Thyroid gland (tissue), 4 donors: ENCODE data around the gene ASCC3.

Experiments
- POLR2A ChIP-seq, 2 donors: fragments of 450-650 bp; IDR thresholded peaks; one replicate each; pipeline ENCODE4 v1.6.1; 2017; ENCODE audit warnings: antibody characterized with exemption in 2 of 2, mild to moderate bottlenecking in 2 of 2, moderate library complexity in 1 of 2
- TF ChIP-seq, protein P1 (sequence below), 6 experiments: fragments of 200-600 bp in 3 of 6; fragments of 450-650 bp in 3 of 6; sonication (generic) in 3 of 6; IDR thresholded peaks; one replicate each; pipeline ENCODE4 v1.5.1; 2016 to 2019; ENCODE audit warnings: antibody characterized with exemption in 6 of 6, mild to moderate bottlenecking in 2 of 6, inconsistent platforms in 1 of 6, moderate library complexity in 1 of 6

GRCh38 chr6:100553243-100553642 lies 327.9 kb downstream of the ASCC3 start:
- TF ChIP-seq, protein P1, sequence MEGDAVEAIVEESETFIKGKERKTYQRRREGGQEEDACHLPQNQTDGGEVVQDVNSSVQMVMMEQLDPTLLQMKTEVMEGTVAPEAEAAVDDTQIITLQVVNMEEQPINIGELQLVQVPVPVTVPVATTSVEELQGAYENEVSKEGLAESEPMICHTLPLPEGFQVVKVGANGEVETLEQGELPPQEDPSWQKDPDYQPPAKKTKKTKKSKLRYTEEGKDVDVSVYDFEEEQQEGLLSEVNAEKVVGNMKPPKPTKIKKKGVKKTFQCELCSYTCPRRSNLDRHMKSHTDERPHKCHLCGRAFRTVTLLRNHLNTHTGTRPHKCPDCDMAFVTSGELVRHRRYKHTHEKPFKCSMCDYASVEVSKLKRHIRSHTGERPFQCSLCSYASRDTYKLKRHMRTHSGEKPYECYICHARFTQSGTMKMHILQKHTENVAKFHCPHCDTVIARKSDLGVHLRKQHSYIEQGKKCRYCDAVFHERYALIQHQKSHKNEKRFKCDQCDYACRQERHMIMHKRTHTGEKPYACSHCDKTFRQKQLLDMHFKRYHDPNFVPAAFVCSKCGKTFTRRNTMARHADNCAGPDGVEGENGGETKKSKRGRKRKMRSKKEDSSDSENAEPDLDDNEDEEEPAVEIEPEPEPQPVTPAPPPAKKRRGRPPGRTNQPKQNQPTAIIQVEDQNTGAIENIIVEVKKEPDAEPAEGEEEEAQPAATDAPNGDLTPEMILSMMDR (IDR thresholded peaks at IDR 0.05) = no peak
- no peak for TF ChIP-seq POLR2A (IDR thresholded peaks at IDR 0.05)
